Stimulated activated CD4-positive, alpha-beta T cell treated with anti-CD3 and anti-CD28 coated beads, Interleukin-12 subunit alpha, Interleukin-12 subunit beta, amount 100 ng/mL, for 48 hours (primary cell): ENCODE results near the gene FSTL1.

Source experiments
- DNase-seq, 3 donors: peaks; one replicate each; pipeline ENCODE4 v3.0.0-alpha.2; 2020; ENCODE audit warnings: low read depth in 2 of 3, low spot score in 1 of 3

The FSTL1 gene

DNA sequence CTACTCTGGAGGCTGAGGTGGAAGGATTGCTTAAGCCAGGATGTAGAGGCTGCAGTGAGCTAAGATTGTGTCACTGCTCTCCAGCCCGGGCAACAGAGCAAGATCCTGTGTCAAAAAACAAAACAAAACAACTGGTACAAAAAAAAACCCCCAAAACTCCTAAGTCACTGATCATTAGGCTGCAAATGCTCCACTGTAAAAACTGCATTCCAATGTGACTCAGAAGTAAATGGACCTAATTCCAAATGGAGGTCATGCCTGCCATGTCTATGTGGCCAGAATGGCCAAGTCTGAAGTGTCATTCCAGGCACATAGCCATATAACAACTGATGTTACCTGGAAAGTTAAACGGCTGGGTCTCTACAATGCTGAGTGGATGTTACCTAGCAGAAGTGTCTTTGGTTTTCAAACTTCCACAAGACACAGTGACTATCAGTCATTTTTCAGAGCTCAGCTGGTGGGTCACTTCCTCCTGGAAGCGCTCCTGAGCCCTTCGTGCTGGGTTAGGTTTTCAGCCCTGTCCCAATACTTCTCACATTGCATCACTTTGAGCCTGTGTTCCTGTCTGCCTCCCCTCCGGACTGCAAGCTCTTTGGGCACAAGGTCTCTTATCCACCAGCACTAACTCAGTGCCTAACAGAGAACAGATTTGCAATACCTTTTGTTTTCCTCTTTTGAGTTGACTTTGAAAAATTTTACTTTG lies 10.6 kb downstream of the FSTL1 start:
- DNase-seq: no peak

DNA sequence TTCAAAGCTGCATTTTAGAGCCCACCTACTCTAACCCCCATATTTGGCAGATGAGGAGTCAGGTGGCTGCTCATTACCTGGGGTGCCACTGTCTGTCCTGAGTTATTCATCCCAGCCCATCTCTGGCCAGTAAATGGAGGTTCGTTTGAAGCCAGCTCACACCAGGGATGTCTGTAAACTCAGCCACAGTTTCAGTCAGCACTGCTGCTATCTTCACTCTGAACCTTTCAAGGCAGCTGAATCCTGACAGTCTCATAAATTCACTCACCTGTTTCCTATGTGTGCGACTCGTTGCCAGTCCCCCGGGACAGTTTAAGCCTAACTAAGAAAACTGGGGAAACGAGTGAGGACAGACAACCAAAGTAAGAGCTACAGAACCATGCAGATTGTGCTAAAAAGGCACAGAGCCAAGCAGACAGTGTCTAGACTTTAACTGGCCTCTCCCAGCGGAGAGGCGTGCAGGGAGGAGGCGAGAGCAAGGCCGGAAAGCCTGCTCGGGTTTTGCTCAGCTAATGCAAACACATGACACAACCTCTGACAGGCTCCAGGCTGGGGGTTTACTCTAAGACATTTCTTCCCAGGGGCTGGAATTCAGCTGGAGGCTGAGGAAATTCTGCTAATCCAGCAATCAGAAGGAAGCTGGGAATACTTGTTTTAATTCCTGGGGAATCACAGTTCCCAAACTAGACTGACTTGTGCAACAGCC lies 12.0 kb downstream of the FSTL1 start:
- no peak for DNase-seq

DNA sequence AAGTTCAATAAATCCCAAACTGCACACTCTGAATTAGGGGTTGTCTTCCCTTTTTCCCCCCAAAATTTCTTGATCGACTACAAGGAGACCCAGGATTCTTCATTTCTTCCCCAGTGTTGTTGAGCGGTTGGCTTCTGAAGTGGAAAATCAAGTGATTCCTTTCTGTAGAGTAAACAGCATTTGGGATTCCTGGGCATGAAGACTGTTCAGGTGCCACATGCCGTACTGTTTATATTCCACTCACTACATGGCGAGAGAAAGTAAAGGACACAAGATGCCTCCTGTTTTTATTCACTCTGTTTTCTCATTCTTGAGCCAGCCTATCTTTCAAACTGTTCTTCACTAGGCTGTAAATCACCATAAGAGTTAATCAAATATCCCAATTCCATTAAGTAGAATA lies 12.6 kb downstream of the FSTL1 start:
- DNase-seq: no peak

DNA sequence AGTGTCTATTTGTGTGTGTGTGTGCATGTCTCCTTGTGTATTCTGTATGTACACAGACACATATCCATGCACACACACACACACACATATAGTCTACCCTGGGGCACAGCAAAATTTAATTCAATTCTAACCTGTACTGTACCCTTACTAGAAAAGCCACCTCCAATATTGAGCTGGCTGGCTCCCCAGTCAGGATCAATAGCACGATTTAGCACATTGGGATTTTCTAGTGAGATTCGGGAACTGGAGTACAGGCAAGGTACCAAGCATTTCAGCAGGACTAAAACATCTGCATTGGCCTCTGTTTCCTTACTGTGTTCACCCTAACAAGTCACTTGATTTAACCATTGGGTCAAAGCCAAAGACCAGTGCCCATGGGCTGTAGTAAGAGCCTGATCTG lies 13.2 kb downstream of the FSTL1 start:
- DNase-seq: no peak

DNA sequence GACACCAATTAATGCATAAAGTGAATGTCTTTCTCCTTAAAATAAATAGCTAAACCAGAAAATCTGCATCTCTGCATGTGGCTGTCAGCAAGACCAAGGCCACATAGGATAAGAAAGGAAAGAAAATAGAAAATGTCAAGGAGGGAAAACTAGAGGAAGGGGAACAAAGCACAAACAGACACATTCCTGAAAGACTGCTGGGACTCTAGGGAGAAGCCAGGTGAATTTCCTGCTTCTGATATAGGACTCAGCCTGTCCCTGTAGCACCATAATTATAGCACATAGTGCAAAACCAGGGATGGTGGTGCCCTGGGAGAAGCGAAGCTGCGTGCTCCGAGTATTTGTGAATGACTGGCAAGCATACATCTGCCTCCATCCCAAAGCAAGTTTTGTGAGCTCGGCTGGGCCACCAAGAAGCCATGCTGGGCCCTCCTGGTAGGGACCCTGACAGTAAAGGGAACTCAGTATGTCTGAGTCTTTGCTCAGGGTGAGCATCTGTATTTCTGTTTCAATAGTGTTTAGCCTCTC lies 14.2 kb downstream of the FSTL1 start:
- DNase-seq: no peak

DNA sequence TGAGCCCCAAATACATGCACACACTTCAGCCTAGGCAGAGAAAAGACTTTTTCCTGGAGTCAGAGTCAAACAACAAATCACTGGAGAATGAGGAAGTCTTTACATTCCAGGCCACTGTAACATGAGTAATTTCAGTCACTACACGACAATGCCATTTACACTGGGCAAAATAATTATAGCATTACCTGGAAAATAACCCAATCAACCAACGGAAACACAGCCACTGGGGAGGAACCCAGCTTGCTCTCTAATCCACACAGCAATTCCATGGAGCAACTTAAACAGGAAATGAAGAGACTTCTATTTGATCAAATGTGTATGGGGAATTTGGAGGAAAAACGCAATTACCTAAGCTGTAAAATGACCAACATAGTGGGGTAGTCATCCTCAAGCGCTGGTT lies 15.2 kb downstream of the FSTL1 start:
- no peak for DNase-seq

DNA sequence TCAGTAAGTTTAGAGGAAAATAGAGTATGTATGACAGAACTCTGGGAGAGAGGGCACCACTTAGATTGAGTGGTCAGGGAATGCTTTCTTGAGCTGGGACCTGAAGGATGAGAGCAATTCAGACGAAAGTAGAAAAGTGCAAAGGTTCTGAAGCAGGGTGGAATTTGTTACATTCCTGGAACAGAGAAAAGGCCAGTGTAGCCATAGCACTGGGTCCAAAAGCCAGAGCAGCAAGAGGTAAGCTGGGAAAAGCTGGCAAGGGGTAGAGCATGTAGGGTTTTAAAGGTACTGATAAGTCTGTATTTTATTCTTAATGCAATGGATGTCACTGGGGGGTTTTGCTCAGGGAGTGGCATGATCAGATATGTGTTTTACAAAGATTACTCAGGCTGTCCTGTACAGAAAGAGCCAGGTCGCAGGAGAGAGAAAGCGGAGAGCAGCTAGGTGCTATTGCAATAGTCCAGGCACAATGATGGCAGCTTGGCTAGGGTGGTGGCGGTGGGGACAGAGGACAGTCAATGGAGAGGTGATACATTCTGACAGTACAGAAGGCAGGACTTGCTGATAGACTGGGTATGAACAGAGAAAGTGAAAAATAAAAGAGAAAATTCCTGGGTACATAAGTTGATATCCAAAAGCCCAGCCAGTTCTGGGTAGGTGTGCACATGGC lies 17.0 kb downstream of the FSTL1 start:
- DNase-seq: no peak

DNA sequence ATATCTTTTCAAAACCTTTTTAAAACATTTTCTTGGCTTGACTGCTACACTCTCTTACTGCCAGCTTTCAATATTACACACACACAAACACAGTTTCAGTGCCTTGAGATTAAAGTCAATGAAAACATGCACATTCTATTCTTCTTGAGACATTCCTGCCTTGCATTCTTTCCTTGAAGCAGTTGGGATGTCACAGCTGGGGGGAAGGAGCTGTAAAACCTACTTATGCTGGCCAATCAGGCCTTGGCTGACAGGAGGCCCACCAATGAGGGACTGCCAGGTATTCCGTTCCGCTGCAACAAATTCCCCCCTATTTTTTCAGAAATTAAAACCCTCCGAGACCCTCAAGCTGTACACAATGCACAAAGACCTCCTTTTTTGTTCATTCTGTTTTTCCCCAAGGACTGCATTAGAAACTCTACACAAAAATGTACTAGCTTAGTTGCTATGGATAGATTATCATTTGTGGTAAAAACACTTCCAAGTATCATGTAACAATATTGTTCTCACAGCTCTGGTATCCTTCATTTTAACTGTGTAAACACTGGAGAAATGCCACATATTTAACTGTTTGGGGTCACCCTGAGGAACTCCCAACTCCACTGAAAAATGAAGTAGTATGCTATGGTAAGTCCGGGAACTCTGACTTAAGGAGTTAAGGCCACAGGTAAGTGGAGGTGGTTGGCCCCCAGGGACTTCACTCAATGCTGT lies 18.5 kb downstream of the FSTL1 start:
- no peak for DNase-seq

DNA sequence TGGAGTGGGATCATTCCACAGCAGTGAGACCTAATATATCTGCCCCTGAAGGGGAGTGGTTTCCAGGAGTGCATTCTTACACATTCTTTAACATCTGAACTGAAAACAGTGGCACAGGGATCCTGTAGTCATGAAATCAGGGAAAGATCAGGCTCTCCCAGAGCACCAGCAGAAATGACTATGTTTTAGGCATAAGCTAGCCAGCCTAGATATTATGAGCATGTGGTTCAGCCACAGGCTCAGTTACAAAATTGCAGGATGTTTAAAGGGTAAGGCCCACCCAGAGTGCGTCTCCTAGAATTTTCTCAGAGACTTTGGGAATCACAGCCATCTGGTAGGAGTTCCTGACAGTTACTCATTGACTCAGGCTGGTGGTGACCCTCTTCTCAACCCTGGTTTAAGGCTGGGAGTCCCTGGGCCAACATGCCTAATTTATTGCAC lies 20.9 kb downstream of the FSTL1 start:
- DNase-seq: no peak

DNA sequence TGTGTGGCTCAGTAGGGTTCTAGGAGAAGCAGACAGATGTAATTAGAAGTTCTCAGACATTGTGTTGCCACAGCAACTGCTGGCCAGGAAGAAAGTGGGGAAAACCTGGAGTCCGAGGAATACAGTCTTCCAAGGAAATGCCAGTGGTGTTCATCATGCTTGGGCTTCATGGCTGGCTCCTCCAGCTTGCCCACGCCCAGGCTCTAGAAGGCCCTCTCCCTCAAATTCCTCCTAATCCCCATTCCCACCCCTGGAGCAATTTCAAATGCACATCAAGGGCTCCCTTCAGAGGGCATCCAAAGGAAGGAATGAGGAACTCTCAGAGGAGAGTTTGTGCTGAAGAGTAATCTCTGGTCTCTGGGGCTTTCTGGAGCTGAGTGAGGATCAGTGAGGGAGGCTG lies 21.9 kb downstream of the FSTL1 start:
- DNase-seq: no peak

DNA sequence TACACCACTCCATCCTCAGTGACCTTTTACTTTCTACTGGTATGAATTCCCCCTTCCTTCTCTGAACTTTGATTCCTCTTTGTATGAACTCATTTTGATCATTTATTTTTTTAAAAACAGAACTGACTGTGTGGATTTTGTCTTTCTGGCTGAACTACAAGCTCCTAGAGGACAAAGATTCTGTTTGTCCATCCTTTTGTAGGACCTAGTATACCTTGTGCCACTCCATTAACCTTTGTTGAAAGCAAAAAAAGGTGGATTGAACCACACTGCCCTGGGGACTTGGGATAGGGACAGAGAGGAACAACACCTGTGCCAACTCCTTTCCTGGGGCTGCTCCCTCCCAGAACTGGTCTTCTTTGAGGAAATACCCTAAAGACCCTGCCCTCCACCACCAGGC lies 23.6 kb downstream of the FSTL1 start:
- DNase-seq: no peak

DNA sequence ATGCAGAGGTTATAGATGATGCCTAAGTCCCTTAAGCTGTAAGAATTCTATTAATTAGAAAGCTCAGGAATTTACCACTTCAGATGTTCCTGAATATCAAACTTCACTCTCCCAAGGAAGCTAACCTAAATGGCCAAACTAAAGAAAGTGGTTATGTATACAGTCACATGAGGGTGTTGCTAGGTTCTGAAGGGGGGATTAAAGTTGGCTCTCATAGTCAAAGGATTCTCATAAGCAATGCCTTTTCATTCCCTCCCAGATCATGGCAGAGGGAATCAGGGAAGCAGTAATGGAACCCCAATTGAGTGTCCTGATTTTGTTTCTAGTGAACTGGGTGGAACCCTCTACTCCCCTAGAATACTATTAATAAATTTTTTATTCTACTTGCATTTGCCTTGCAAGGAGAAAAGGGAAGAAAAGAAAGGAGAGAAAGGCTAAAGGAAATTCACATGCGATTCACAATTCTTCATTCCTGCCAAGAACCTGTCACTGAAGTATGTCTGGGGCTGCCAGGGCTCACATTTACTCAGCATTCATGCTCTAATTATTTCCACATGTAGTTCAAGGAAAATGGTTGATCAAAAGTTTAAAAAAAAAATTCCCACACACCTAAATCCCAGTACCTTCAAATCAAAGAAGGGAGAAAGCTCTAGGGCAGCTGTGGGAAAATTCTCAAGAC lies 25.1 kb downstream of the FSTL1 start:
- no peak for DNase-seq

DNA sequence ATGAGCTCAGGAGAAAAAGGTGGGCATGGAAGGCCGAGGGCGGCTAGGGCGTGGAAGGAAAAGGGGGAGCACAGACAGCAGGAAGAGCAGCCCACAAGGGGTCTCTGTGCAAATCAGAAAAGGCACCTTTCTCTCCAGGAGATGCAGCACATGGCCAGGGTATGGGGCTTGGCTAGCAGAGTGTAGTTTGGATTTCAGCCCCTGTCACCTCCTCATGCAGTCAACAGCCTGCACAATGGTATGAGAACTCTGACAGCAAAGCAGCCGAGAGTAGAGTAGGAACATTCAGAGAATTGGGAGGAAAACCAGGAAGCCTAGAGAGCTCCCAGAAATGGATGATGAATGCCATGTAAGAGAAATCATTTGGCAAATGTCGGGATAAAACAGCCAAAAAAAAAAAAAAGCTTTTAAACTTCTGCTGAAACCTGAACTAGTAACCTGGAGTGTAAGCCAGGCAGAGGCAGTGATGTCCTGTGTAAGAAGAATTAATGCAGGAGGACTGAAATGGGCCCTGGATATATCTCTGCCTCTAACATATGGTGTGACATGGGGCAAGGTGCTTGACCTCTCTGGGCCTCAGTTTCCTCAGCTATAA lies 25.7 kb downstream of the FSTL1 start:
- DNase-seq: no peak

DNA sequence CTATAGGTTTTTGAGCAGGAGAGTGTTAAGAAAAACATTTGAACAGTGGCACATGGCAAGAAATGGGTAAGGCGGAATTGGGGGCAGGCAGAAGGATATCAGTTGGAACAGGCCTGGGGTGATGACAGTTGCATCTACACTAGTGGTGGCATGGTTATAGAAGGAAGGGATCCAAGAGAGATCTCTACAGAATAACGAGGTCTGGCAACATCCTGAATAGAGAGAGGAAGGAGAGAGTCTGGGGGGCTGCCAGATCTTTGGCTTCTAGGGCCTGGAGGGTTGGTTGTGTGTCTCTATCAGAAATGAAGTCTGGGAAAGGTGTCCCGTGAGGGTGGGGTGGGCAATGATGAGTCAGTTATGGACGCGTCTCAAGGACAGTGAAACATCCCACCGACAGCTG lies 26.3 kb downstream of the FSTL1 start:
- no peak for DNase-seq

DNA sequence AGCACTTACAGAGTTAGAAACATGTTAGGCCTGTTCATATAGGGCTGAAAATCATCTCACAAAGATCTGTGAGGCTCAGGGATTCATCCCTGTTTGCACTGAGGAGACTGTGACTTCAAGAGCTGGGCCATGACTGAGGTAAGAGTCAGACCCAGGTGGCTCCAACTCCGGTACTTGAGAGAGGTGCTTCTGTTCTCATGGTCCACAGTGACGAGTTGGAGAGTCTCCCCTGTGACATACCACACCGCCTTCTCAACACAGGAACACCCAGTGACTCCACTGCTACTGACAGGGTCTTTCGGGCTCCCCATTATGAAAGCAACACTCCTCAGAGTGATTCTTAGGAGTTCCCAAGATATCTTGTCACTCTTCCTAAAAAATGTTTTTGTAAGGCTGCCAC lies 27.4 kb downstream of the FSTL1 start:
- DNase-seq: no peak

DNA sequence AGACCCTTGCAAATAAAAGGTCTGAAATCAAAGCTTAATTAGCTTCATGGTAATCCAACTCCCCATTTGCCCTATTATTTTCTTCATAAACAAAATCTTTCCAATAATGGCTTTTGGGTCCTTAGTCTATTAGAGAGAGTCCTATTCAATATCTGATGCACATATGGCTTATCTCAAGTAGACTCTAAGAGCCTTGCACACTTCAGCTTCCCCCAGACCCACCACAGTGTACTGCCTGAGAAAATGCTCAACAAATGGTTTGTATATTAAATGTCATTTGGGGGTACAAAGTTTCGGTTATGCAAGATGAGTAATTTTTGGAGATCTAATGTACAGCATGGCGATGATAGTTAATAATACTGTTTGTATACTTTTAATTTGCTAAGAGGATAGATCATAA lies 28.9 kb downstream of the FSTL1 start:
- DNase-seq: no peak

DNA sequence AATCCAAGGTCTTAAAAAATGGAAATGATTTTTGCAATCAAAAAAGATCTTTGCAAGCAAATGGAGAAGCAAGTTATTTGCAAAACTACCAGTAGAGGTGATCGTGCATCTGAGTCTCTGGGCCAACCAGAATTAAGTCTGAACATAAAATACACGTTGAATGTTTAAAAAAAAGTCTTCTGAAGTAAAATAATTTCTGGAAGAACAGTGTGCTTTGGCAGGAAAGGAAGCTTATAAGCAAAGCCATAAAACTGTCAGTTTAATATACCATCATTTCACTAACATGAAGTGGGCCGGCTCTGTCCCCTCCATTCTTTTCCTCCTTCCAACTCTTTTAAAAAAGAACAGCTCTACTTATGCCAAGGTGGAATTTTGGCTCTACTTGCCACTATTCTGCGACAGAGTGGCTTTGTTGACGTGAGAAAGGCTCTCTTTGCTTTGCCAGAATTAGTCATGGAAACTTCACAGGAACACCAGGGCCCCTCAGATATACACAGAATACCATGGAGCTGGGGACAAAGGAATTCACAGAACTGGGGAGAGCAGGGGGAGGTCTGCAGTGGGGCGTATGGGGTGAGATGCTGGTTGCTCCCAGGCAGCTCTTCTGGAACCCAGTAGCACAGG lies 29.8 kb downstream of the FSTL1 start:
- DNase-seq: no peak

DNA sequence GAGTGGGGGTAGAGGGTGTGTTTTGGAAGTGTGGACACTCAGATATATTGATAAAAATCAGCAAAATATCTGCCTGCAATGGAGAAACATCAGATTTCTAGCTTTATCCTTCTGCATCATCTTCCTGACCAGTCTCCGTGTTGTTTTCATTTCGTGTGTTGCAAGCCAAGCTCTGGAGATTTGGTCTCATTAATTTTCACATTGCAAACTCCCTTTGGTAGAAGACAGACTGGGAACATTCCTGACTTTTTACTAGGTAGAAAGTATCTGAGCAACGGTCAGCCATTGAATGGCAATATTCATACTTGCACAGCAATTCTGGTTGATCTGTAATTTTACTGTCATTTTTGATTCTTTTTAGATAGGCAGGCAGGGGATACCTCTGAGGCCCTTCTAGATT lies 30.4 kb downstream of the FSTL1 start:
- no peak for DNase-seq

DNA sequence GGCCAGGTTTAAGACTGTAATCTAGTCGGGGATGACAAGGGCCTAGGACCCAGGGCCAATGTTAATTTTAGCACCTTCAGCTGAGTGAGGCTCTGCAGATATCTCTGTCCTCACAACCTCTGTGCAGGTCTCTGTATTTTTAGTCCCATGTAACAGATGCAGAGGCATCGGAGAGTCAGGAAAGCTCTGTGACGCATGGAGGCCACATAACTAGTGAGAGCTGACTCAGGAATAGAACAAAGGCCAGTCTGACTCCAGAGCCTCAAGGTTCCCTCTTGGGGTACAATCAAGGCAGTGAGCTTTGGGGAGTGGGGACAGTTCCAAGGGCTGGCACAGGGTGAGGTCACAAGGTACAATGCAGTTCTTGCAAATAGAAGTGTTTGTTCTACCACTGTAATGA lies 31.0 kb downstream of the FSTL1 start:
- DNase-seq: no peak

DNA sequence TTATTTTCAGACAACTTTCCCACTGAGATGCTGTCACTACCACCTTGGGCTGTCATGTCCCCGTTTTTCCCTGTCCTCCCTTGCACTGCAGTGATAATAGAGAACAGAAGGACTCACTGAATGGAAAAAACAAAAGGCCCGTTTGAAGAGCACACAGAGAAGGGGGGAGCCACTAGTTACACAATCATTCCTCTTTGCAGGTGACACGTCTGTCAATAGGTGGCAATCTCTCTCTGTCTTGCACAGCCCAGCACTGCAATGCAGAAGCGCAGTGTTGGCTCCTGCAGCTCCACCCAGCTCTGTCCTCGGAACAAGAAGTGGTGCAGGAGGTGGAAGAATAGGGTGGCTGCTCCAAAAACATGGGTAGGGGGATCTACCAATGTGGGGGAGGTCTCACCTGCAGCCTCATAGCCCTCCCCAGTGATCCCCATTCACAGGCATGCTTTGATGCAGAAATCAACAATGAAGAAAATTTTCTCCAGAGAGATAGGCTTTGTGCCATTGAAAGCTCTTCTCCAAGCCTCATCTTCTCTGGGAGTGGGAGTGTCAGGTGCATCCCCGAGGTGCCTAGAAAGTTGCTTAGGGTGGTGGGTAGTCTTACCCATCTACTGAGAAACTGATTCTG lies 31.8 kb downstream of the FSTL1 start:
- DNase-seq: no peak
